Measurements from ENCODE around the gene IQSEC3. TPM values are rescaled to one million over a fixed set of nuclear protein-coding genes. Genes with fewer than 3 reads are reported as not detected.

IQSEC3 gene
- total RNA-seq, 1 donor from 2014 or later = 0.05 TPM

GRCh38 chr12:195951-196350 is 129.4 kb downstream of the IQSEC3 start:
- no peak for DNase-seq (ENCODE audit: low spot score)
- H3K36me3 Mint-ChIP-seq (ENCODE audit: low read depth) = no peaks in the 10 kb centered on the region
- no peaks in the 10 kb centered on the region for H3K4me1 Mint-ChIP-seq (ENCODE audit: low read depth)
- peaks cover 4% of the 10 kb centered on the region for H3K27me3 Mint-ChIP-seq (ENCODE audit: insufficient read depth)
- H3K4me3 Mint-ChIP-seq = no peak overlapping the region
- H3K9me3 Mint-ChIP-seq = peaks cover 6% of the 10 kb centered on the region
- H3K27ac Mint-ChIP-seq = no peak overlapping the region
- intact Hi-C loops (cut with micrococcal nuclease) = no loop called here

GRCh38 chr12:196436-196835 is 129.9 kb downstream of the IQSEC3 start:
- H3K27ac Mint-ChIP-seq = no peak overlapping the region
- no peak overlapping the region for H3K4me3 Mint-ChIP-seq
- intact Hi-C loops (cut with micrococcal nuclease) = no loop called here
- H3K27me3 Mint-ChIP-seq (ENCODE audit: insufficient read depth) = no peaks in the 10 kb centered on the region
- H3K36me3 Mint-ChIP-seq (ENCODE audit: low read depth) = no peaks in the 10 kb centered on the region
- H3K9me3 Mint-ChIP-seq = peaks cover 6% of the 10 kb centered on the region
- no peaks in the 10 kb centered on the region for H3K4me1 Mint-ChIP-seq (ENCODE audit: low read depth)
- DNase-seq (ENCODE audit: low spot score) = no peak

GRCh38 chr12:197347-197746 is 130.8 kb downstream of the IQSEC3 start:
- no peak for DNase-seq (ENCODE audit: low spot score)
- Mint-ChIP-seq H3K27me3 (ENCODE audit: insufficient read depth) (peaks cover 3% of the 10 kb centered on the region), H3K4me3 (no peak overlapping the region), H3K9me3 (peaks cover 6% of the 10 kb centered on the region), H3K27ac (no peak overlapping the region), H3K36me3 (ENCODE audit: low read depth) (no peaks in the 10 kb centered on the region), H3K4me1 (ENCODE audit: low read depth) (no peaks in the 10 kb centered on the region)
- intact Hi-C loops (cut with micrococcal nuclease) = no loop called here

- H3K27me3 Mint-ChIP-seq (ENCODE audit: insufficient read depth) = peaks cover 9% of the 10 kb centered on the region
- peaks cover 6% of the 10 kb centered on the region for H3K9me3 Mint-ChIP-seq
- intact Hi-C loops (cut with micrococcal nuclease) = no loop called here
- DNase-seq (ENCODE audit: low spot score) = no peak
- H3K4me1 Mint-ChIP-seq (ENCODE audit: low read depth) = no peaks in the 10 kb centered on the region
- H3K36me3 Mint-ChIP-seq (ENCODE audit: low read depth) = no peaks in the 10 kb centered on the region
- no peak overlapping the region for H3K4me3 Mint-ChIP-seq
- H3K27ac Mint-ChIP-seq = no peak overlapping the region
These were observed 131.5 kb downstream of the IQSEC3 start for GRCh38 chr12:197911-198695.

GRCh38 chr12:198705-199104 is 132.1 kb downstream of the IQSEC3 start:
- H3K4me1 Mint-ChIP-seq (ENCODE audit: low read depth) = no peaks in the 10 kb centered on the region
- H3K36me3 Mint-ChIP-seq (ENCODE audit: low read depth) = no peaks in the 10 kb centered on the region

GRCh38 chr12:201361-201760 is 134.8 kb downstream of the IQSEC3 start:
- Mint-ChIP-seq H3K9me3 (peaks cover 6% of the 10 kb centered on the region), H3K36me3 (ENCODE audit: low read depth) (no peaks in the 10 kb centered on the region), H3K27ac (no peak overlapping the region), H3K4me1 (ENCODE audit: low read depth) (no peaks in the 10 kb centered on the region), H3K4me3 (no peak overlapping the region), H3K27me3 (ENCODE audit: insufficient read depth) (peaks cover 20% of the 10 kb centered on the region)
- intact Hi-C loops (cut with micrococcal nuclease) = no loop called here
- no peak for DNase-seq (ENCODE audit: low spot score)

More at GRCh38 chr12:198705-199104, 132.1 kb downstream of the IQSEC3 start:
- Mint-ChIP-seq H3K9me3 (peaks cover 6% of the 10 kb centered on the region), H3K27ac (no peak overlapping the region), H3K4me3 (no peak overlapping the region), H3K27me3 (ENCODE audit: insufficient read depth) (peaks cover 9% of the 10 kb centered on the region)
- no peak for DNase-seq (ENCODE audit: low spot score)
- intact Hi-C loops (cut with micrococcal nuclease) = no loop called here

GRCh38 chr12:202081-202731 is 135.6 kb downstream of the IQSEC3 start:
- no peak for DNase-seq (ENCODE audit: low spot score)
- no peaks in the 10 kb centered on the region for H3K4me1 Mint-ChIP-seq (ENCODE audit: low read depth)
- no peak overlapping the region for H3K27ac Mint-ChIP-seq
- no peaks in the 10 kb centered on the region for H3K36me3 Mint-ChIP-seq (ENCODE audit: low read depth)
- intact Hi-C loops (cut with micrococcal nuclease) = no loop called here
- no peak overlapping the region for H3K4me3 Mint-ChIP-seq
- peaks cover 1% of the 10 kb centered on the region for H3K9me3 Mint-ChIP-seq
- peaks cover 20% of the 10 kb centered on the region for H3K27me3 Mint-ChIP-seq (ENCODE audit: insufficient read depth)

GRCh38 chr12:203074-203461 is 136.5 kb downstream of the IQSEC3 start:
- DNase-seq (ENCODE audit: low spot score) = no peak
- no peaks in the 10 kb centered on the region for H3K36me3 Mint-ChIP-seq (ENCODE audit: low read depth)
- H3K4me1 Mint-ChIP-seq (ENCODE audit: low read depth) = no peaks in the 10 kb centered on the region
- no peak overlapping the region for H3K4me3 Mint-ChIP-seq
- H3K9me3 Mint-ChIP-seq = no peaks in the 10 kb centered on the region
- no peak overlapping the region for H3K27ac Mint-ChIP-seq
- H3K27me3 Mint-ChIP-seq (ENCODE audit: insufficient read depth) = peaks cover 20% of the 10 kb centered on the region
- intact Hi-C loops (cut with micrococcal nuclease) = no loop called here

GRCh38 chr12:203462-204260 is 137.1 kb downstream of the IQSEC3 start:
- no peaks in the 10 kb centered on the region for H3K9me3 Mint-ChIP-seq
- no peak overlapping the region for H3K27ac Mint-ChIP-seq
- H3K27me3 Mint-ChIP-seq (ENCODE audit: insufficient read depth) = peaks cover 20% of the 10 kb centered on the region
- no peak for DNase-seq (ENCODE audit: low spot score)
- H3K4me3 Mint-ChIP-seq = no peak overlapping the region
- no peaks in the 10 kb centered on the region for H3K36me3 Mint-ChIP-seq (ENCODE audit: low read depth)
- H3K4me1 Mint-ChIP-seq (ENCODE audit: low read depth) = no peaks in the 10 kb centered on the region
- intact Hi-C loops (cut with micrococcal nuclease) = no loop called here

- intact Hi-C loops (cut with micrococcal nuclease) = no loop called here
- no peaks in the 10 kb centered on the region for H3K36me3 Mint-ChIP-seq (ENCODE audit: low read depth)
- H3K4me1 Mint-ChIP-seq (ENCODE audit: low read depth) = no peaks in the 10 kb centered on the region
- H3K9me3 Mint-ChIP-seq = no peaks in the 10 kb centered on the region
- no peak for DNase-seq (ENCODE audit: low spot score)
- peaks cover 22% of the 10 kb centered on the region for H3K27me3 Mint-ChIP-seq (ENCODE audit: insufficient read depth)
- no peak overlapping the region for H3K4me3 Mint-ChIP-seq
- H3K27ac Mint-ChIP-seq = no peak overlapping the region
These were observed 137.7 kb downstream of the IQSEC3 start for GRCh38 chr12:204261-204678.

- H3K4me3 Mint-ChIP-seq = no peak overlapping the region
- H3K27me3 Mint-ChIP-seq (ENCODE audit: insufficient read depth) = peaks cover 22% of the 10 kb centered on the region
- H3K4me1 Mint-ChIP-seq (ENCODE audit: low read depth) = no peaks in the 10 kb centered on the region
- intact Hi-C loops (cut with micrococcal nuclease) = no loop called here
- H3K36me3 Mint-ChIP-seq (ENCODE audit: low read depth) = no peaks in the 10 kb centered on the region
- no peaks in the 10 kb centered on the region for H3K9me3 Mint-ChIP-seq
- DNase-seq (ENCODE audit: low spot score) = no peak
- no peak overlapping the region for H3K27ac Mint-ChIP-seq
These were observed 138.5 kb downstream of the IQSEC3 start for GRCh38 chr12:205026-205425.

- no peak for DNase-seq (ENCODE audit: low spot score)
- Mint-ChIP-seq H3K9me3 (no peaks in the 10 kb centered on the region), H3K27ac (no peak overlapping the region), H3K36me3 (ENCODE audit: low read depth) (no peaks in the 10 kb centered on the region), H3K27me3 (ENCODE audit: insufficient read depth) (peaks cover 21% of the 10 kb centered on the region), H3K4me3 (no peak overlapping the region), H3K4me1 (ENCODE audit: low read depth) (no peaks in the 10 kb centered on the region)
- intact Hi-C loops (cut with micrococcal nuclease) = no loop called here
These were observed 140.3 kb downstream of the IQSEC3 start for GRCh38 chr12:206746-207440.

Measured in activated T-helper 1 cell treated with anti-CD3 and anti-CD28 coated beads, Interleukin-12 subunit alpha, Interleukin-12 subunit beta, Interleukin-2, Interleukin-4 antibody, amounts not matched to agents 30 ng/mL and 10 ng/mL and 1 ng/mL, durations not matched to agents 14 hours and 24 hours and 36 hours (primary cell).